ENCODE data around the gene ZC3H8.

DNA sequence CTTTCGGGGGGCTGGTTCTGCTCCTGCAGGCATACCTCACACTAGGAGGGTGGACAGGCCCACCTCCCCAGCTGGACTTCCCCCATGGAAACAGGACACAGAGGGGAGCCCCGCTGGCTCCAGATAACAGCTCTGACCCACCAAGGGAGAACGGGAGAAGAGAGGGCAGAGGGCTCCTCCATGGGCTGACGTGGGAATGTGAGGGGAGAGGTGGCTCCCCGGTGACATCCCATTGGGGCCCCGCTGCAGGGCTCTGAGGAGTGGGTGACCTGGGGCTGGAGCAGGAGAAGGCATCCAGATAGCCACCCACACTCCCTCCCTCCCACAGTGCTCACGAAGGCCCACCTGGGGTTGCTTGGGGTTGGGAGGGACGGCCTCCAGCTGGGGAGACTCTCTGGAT, 70.7 kb downstream of the ZC3H8 start:
- TF ChIP-seq PAX5 (IDR thresholded peaks at IDR 0.05; ENCODE audit: insufficient read depth, low read length, severe bottlenecking) (no peak), POLR2AphosphoS5 (IDR thresholded peaks at IDR 0.05; ENCODE audit: low read depth, low read length) (no peak), POLR2A (IDR thresholded peaks at IDR 0.05; ENCODE audit: low read depth, low read length) (no peak), SPI1 (IDR thresholded peaks at IDR 0.05; ENCODE audit: low read depth, low read length) (no peak)
